CD1c-positive myeloid dendritic cell (primary cell): Measurements from ENCODE around the gene CDC42EP4.

Experiments used
- DNase-seq: peaks from one replicate; pipeline ENCODE4 v3.0.0-alpha.2; 2016; ENCODE audit errors: extremely low spot score

The CDC42EP4 gene

GRCh38 chr17:73301369-73301768, 10.4 kb downstream of the CDC42EP4 start:
- no peak for DNase-seq

- no peak for DNase-seq
Measured at GRCh38 chr17:73300392-73300791, 11.4 kb downstream of the CDC42EP4 start.

DNA sequence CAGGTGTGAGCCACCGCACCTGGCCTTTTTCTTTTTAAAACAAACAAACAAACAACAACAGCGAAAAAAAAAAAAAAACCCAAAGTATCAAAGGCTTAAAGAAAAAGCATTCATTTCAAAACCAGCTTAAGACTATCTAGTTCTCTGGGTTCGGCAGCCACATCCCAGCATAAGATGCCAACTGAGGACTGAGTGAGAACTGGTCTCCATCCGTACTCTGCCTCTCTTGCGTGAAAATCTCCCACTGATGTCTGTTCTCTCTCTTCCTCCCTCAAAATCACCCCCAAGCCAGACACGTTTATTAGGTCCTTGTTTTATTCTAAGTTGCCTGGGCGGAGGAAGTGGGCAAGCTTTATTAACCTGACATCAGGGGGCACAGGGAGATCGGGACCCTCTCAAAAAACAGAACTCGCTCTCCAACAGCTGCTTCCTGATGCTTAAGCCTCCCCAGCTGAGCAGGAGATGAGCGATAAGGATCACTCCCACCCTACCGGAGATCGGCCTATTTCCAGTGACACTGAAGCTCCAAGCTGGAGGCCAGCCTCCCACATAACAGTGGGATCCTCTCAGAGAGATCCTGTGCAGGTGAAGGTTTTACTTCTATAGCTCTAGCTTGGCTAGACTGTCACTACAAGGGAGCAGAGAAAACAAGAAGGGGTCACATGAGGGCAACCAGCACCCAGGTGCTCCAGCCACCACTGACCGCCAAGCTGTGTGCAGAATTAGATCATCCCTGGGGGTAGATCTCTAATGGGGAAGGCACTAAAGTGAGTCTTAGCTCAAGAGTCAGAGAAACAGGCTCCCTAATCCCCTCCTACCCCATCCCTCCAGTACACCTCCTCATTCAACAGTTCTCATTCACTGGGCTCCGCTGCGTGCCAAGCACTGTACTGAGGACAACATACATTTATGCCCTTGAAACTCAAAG, 13.6 kb downstream of the CDC42EP4 start:
- no peak for DNase-seq

DNA sequence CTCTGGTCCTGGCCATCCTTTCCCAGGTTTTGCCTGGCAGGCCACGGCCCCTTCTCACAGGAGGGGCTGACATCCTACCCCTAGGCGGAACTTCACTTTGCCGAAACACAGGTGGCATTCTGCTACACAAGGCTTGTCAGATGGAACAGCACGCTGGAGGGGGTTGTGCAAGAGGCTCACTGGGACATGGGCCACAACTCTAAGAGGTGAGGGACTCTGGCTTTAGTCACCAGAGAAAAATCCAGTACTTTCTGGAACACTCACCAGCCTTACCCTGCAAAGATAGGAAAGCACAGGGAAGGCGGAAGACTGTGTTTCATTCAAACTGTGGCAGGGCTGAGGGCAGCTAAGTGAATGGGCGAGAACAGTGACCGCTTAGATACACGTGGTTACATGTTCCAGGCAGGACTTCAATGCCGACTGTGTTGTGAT, 18.3 kb downstream of the CDC42EP4 start:
- DNase-seq: no peak

- no peak for DNase-seq
Measured at GRCh38 chr17:73293031-73293430, 18.8 kb downstream of the CDC42EP4 start.

DNA sequence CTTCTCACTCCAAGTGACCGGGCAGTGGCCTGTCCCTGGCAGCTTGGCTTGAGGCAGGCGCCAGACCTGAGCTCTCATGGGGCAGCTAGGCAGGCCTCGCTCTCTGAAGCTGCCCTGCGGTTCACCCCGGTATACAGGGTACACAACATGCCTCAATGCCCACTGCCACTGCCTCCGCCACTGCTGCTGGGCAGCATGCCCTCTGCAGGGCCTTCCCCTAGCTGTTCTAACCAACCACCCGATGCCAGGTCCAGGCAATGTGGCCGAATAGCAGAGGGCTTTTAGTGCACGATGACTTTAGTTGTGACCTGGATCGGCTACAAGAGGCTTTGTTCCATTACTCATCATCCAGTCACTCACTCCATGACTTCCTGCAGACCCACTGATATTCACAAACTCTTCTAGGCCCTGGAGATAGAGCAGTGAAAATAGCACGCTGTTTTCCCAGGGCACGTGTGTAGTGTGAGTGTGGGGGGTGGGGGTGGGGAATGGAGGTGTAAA, 19.7 kb downstream of the CDC42EP4 start:
- no peak for DNase-seq

- peak; percentile 90 for DNase-seq
Measured at GRCh38 chr17:73291260-73291801, 20.5 kb downstream of the CDC42EP4 start.

DNA sequence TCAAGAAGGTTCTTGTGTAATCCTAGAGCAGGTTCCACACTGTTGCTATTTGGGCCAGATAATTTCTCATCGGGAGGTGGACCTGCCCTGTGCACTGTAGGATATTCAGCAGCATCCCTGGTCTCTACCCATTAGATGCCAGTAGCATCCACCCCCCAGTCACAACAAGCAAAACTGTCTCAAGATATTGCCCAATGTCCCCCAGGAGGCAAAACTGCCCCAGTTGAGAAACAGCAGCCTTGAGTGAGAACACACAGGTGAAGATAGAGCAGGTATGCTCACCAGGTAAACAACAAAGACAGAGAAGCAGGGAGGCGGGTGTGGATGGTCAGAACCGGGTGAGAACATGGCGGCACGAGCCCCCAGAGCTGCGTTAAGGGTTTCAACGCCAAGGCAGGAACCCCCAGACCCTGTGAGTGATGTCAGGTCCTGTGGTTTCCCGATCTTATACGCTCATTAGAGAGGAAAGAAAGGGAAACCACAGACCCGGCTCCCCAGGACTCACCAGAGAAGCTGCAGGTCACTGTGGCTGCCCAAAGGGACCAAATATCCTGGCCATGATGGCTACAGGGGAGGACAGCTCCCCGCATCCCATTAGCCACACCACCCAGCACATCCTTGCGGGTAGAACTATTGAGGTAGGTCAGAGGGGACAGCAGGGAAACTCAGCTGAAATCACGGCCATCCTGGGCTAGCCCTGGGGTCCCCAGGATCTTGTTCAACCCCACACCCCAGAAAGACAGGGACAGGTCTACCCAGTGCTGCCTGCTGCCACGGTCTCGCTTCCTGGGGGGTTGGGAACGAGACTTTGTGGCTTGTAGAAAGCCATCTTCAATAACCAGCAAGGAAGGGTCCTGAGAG, 21.2 kb downstream of the CDC42EP4 start:
- DNase-seq: no peak

DNA sequence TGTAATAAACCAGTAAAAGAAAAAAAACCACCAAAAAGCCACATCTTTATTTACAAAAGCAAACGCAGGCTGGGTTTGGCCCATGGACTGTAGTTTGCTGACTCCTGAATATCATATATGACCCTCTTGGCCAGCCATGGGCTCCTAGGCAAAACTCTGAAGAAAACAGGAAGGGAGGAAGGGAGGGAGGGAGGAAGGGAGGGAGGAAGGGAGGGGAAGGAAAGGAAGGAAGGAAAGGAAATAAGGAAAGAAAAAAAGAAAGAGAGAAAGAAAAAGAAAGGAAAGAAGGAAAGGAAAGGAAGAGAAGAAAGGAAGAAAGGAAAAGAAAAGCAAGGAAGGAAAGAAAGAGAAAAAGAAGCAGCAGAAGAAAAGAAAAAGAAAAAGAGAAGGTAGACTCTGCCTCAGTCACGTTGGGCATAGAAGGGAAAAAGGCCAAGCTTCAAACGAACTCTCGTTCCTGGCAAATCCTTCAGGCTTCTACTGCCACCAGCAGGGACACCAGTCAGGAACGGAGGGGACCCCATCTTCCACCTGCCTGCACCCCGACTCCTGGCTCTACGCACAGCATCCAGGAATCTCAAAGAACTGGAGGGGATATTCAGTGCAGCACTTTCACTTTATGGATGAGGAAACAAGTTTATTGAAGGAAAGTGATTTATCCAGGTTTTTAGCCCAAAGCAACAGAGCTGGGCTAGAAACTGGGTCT, 22.1 kb downstream of the CDC42EP4 start:
- DNase-seq: no peak

GRCh38 chr17:73288534-73289302, 23.1 kb downstream of the CDC42EP4 start:
- no peak for DNase-seq

DNA sequence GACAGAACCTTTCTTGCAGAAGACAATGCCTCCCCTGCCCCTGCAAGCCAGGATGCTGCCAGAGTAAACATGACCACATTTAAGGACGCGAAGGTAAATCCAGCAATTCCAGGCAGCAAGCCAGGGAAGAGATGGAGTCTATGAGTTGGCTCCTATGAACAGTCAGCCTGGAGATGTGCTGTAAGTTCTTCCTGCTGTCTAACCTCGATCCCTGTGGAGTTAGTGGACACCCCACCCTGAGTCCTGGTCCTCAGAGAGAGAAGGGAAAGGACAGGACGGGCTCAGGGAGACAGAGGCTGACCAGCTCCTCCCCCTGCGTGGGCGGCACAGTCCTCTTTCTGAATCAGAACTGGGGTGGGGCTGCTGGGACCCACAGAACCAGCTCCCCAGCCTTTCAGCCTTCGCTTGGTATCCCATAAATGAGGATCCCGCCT, 24.9 kb downstream of the CDC42EP4 start:
- no peak for DNase-seq

GRCh38 chr17:73285916-73286862, 25.6 kb downstream of the CDC42EP4 start:
- DNase-seq: no peak

GRCh38 chr17:73285603-73285908, 26.2 kb downstream of the CDC42EP4 start:
- no peak for DNase-seq

DNA sequence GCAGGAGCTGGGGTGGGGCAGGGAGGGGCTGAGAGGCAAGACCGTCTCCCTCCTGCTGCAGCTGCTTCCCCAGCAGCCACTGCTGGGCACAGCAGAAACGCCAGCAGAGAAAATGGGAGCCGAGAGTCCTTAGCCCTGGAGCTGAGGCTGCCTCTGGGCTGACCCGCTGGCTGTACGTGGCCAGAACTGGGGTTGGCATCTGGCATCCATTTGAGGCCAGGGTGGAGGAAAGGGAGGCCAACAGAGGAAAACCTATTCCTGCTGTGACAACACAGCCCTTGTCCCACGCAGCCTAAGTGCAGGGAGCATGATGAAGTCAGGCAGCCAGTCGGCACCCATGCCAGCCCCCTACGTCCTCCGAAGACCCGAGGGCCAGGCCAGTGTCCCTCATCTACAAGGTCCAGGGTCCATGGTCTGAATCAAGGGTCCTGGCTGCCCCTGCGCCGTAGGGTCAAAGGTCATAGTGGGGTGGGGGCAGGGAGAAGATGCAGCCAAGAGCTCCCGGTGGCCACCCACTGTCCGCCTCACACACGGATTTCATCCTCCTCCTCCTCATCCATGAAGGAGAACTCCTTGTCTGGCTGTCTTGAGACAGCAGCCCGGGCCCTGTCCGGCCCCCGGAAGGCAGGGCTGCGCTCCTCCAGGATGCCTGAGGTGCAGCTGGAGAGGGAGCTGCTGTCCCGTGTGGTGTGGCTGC, 26.7 kb downstream of the CDC42EP4 start:
- no peak for DNase-seq

DNA sequence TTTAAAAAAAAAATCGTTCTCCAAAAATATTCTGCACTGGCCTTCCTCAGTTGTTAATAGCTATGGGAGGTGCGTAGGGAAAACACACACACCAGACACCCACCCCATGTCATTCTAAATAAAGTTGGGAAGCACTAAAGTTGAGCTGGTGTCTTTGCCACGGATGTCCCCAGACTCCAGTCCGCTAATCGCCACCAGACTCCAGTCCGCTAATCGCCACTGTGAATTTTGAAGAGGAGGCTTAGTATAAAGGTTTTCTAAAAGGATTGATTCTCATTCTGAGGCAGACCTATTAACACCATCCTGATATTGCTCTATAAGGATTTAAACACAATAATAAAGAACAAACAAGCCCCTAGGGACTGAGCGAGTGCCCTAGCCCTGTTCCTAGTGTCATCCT, 27.4 kb downstream of the CDC42EP4 start:
- no peak for DNase-seq

DNA sequence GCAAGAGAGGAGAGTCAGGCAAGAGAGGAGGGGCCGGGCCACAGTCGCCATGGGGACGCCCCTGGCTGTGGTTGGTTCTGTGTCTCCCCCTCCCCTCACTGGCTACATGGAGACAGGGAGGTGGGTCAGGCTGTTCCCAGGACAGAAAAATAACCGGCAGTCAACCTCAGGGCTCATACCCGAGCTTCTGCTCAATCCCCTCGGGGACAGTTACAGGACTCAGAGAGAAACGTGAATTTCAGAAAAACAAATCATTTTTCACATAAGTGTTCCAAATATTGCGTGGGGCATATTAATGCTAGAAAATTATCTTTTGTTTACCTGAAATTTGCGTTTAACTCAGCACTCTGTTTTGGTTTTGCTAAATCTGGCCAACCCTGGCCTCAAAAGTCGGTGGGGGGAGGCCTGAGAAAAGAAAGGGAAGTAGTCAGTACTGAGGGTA, 27.9 kb downstream of the CDC42EP4 start:
- no peak for DNase-seq

DNA sequence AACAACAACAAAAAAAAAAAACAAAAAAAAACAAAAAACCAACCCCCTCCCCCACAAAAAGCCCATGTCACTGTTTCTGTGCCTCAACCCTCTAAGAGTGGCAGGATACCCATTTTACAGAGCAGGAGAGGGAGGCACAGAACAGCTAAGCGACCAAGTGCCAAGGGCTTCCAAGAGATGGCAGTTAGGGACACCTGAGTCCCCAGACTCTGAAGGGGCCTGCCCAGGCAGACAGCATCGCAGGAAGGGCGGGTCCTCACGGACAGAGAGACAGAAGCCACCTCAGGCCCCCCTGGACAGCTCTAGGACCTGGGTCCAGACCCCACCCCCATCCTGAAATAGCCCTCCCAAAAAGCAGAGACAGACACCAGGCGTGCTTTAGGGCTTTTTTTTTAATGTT, 28.6 kb downstream of the CDC42EP4 start:
- no peak for DNase-seq

- no peak for DNase-seq
Measured at GRCh38 chr17:73282629-73283028, 29.2 kb downstream of the CDC42EP4 start.

DNA sequence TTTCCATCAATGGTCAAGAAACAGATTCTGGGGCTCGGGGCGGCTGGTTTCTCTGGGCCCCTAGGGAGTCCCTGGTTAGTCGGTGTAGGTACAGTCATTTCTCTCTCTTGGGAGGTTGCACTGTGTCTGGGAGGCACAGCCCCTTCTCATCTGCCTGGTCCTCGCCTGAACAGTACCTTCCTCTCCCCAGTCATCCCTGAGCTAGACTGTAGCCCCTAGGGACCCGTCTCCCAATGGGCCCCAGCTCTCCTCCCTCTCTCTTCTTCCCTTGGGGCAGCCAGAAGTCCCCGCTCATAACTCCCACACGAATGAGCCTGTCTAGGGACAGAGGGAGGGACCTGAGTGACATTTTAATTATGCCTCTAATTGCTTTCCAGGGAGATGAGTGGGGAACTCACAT, 29.9 kb downstream of the CDC42EP4 start:
- DNase-seq: no peak
